Measurements from ENCODE around the gene CSRNP3.

CSRNP3 gene

DNA sequence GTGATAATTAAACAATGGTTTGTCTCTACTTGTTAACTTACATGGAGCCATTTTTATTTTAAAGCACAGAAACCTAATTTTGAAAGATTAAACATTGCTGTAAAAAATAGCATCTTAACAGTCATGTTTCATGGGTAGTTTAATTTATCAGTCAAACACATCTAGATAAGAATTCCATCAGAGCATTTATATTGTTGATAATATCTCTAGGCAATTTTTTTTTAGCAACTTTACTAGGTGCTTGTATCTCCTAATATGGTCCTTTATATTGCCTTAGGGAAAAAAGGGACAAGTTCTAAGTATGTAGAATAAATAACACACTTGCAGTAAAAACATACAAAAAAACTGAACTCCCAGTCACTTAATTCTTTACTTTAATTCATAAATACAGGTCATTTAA, 863 bp downstream of the CSRNP3 start:
- no peaks in the 10 kb centered on the region for H3K27me3 ChIP-seq (ENCODE audit: insufficient read depth, low read length)
- no peaks in the 10 kb centered on the region for H3K36me3 ChIP-seq (ENCODE audit: insufficient read depth, low read length)
- H3K9ac ChIP-seq (ENCODE audit: low read depth, low read length) = peak overlapping the region; percentile 73; the same call in 1 of the 2 replicates
- no peak overlapping the region; the same call in 1 of the 2 replicates for H3K27ac ChIP-seq (ENCODE audit: low read depth, low read length)
- H3K4me1 ChIP-seq (ENCODE audit: insufficient read depth, low read length) = peaks cover 34% of the 10 kb centered on the region
- peak overlapping the region; percentile 81 for H3K4me3 ChIP-seq (ENCODE audit: low read length)
- H3K9me3 ChIP-seq (ENCODE audit: insufficient read depth, low read depth, low read length) = no peaks in the 10 kb centered on the region

DNA sequence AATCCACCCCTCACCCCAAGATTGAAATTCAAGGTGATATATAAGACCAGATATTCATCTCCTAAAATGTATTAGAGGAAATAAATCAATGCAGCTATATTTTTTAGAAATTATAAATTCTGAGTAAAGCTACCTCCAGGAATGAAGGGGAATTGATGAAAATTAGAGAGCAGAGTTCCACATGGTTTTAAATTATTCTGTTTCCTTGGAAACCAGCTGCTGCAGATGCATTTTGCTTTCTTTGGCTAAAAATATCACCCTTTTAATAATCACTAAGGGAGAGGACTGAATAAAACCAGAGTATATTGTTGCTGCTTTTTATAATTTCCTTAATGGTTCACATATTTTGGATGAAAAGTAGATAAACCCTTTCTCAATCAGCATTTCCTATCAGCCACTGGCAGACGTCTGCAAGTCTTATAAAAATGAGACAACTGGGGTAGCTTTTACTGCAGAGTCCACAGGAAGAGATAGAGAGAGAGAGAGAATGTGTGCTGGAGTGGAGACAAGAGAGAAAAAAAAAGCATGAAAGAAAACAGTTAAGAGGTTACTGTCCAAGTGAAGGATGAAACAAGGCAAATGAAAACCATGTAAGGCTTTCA, 2.0 kb downstream of the CSRNP3 start:
- H3K27me3 ChIP-seq (ENCODE audit: insufficient read depth, low read length) = no peaks in the 10 kb centered on the region
- no peaks in the 10 kb centered on the region for H3K36me3 ChIP-seq (ENCODE audit: insufficient read depth, low read length)
- peaks cover 34% of the 10 kb centered on the region for H3K4me1 ChIP-seq (ENCODE audit: insufficient read depth, low read length)
- H3K9ac ChIP-seq (ENCODE audit: low read depth, low read length) = no peak overlapping the region
- 0 out of 2 replicates have a peak overlapping the region, but pooled peaks have one; percentile 4 for H3K4me3 ChIP-seq (ENCODE audit: low read length)
- no peaks in the 10 kb centered on the region for H3K9me3 ChIP-seq (ENCODE audit: insufficient read depth, low read depth, low read length)
- H3K27ac ChIP-seq (ENCODE audit: low read depth, low read length) = no peak overlapping the region
- 39% methylated on average over 1 of the region's 1 CpG for WGBS

DNA sequence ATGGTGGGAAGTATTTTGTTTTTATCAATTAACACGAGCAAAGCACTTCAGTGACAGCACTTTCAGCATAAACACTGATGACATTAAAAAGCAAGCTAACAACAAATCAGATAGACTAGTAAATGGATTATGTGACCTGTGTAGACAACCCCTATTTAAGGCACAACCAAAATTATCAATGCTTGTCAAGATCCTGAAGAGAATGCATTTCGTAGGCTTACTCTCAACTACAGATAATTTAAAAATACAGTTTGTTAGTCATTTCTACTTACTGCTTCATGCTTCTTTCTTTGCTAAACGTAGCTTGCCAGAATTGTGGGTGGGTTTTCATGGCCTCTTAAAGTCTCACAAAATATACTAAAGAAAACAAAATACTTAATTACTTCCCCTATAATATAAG, 3.4 kb downstream of the CSRNP3 start:
- Histone ChIP-seq H3K9ac (ENCODE audit: low read depth, low read length) (no peak overlapping the region), H3K27me3 (ENCODE audit: insufficient read depth, low read length) (no peaks in the 10 kb centered on the region), H3K9me3 (ENCODE audit: insufficient read depth, low read depth, low read length) (no peaks in the 10 kb centered on the region), H3K36me3 (ENCODE audit: insufficient read depth, low read length) (no peaks in the 10 kb centered on the region), H3K4me3 (ENCODE audit: low read length) (no peak overlapping the region), H3K4me1 (ENCODE audit: insufficient read depth, low read length) (peaks cover 34% of the 10 kb centered on the region), H3K27ac (ENCODE audit: low read depth, low read length) (no peak overlapping the region)
- 97% methylated on average over 3 of the region's 3 CpGs for WGBS

DNA sequence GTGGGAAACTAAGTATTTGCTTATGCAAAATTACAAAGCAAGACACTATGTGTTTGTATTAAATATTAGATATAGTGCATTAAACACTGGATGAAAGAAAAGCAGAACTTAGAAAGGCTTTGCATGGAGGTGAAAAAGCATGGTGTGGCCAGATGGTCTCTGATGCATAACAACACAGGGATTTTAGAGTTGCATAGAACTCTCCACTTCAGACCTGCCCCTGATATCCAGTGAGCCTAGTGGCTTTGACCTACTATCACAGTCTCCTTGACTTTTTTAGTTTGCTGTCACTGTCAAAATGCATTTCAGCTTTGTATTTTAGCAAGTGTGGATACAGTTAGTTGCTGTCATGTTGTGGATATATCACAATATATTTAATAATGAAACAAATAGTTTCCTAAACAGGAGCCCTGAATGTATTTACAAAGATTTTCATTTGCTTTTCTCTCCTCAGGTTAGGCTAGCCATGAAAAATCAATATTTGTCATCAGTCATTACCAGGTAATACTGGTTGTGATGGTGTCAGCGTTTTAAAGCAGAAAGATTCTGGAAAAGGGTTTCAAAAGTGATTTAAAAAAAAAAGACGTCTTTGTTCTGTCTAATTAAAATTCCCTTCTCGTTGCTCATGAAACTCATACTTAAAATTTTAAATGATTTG, 5.2 kb downstream of the CSRNP3 start:
- 63% methylated on average over 3 of the region's 3 CpGs for WGBS
- H3K27ac ChIP-seq (ENCODE audit: low read depth, low read length) = no peak overlapping the region
- H3K9me3 ChIP-seq (ENCODE audit: insufficient read depth, low read depth, low read length) = no peaks in the 10 kb centered on the region
- H3K4me1 ChIP-seq (ENCODE audit: insufficient read depth, low read length) = peaks cover 28% of the 10 kb centered on the region
- no peak overlapping the region for H3K4me3 ChIP-seq (ENCODE audit: low read length)
- no peaks in the 10 kb centered on the region for H3K36me3 ChIP-seq (ENCODE audit: insufficient read depth, low read length)
- no peaks in the 10 kb centered on the region for H3K27me3 ChIP-seq (ENCODE audit: insufficient read depth, low read length)
- no peak overlapping the region for H3K9ac ChIP-seq (ENCODE audit: low read depth, low read length)

DNA sequence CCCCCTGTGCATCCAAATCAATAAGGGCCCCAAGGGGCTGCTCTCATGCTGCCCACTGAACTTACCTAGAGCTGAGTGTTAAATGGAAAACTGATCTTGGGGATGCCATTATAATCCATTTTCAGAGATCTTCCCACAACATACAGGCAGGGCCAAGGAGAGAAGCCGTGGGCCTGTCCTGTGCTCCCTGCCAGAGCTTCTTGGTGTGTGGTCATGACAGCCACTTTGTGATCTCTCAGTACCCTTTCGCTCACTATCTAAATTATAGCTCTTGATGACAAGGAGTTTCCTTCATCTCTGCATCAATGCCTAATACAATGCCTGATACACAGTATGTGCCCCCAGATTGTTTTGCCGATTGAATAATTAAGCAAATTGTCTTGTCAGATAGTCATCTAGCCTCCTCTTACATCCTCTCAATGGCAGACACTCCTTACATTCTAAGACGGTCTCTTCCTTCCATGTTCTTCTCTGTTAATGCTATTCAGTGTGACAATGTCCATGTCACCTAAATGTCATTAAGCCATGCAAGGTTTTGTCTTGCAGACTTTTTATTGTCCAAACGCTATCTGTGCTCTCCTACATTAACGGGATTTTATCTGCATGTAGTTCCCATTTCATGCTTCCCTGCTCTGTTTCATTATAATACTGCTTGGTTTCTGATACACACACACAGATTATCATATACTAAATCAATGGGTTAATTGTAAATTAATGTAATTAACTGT, 5.9 kb downstream of the CSRNP3 start:
- Histone ChIP-seq H3K27me3 (ENCODE audit: insufficient read depth, low read length) (no peaks in the 10 kb centered on the region), H3K4me3 (ENCODE audit: low read length) (no peak overlapping the region), H3K4me1 (ENCODE audit: insufficient read depth, low read length) (peaks cover 25% of the 10 kb centered on the region), H3K27ac (ENCODE audit: low read depth, low read length) (no peak overlapping the region), H3K9ac (ENCODE audit: low read depth, low read length) (no peak overlapping the region), H3K9me3 (ENCODE audit: insufficient read depth, low read depth, low read length) (no peaks in the 10 kb centered on the region), H3K36me3 (ENCODE audit: insufficient read depth, low read length) (no peaks in the 10 kb centered on the region)
- WGBS = 91% methylated on average over 6 of the region's 6 CpGs

DNA sequence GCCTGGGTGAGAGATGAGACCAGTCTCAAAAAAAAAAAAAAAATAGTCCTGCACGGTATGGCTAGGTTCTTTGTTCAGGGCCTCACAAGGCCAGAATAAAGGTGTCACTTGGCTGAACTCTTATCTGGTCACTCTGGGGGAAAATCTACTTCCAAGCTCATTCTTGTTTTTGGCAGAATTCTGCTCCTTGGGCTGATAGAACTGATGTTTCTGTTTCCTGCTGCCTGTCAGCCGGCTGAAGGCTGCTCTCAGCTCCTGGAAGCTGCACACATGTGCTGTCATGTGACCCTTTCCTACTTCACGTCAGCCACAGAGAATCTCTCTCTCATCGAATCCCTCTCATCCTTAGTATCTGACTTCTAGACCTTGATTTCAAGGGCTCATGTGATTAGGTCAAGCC, 10.4 kb downstream of the CSRNP3 start:
- no peak overlapping the region for H3K4me3 ChIP-seq (ENCODE audit: low read length)
- H3K4me1 ChIP-seq (ENCODE audit: insufficient read depth, low read length) = peaks cover 4% of the 10 kb centered on the region; the same call in 1 of the 2 replicates
- no peaks in the 10 kb centered on the region for H3K36me3 ChIP-seq (ENCODE audit: insufficient read depth, low read length)
- no peak overlapping the region for H3K9ac ChIP-seq (ENCODE audit: low read depth, low read length)
- peaks cover 5% of the 10 kb centered on the region; the same call in 1 of the 2 replicates for H3K9me3 ChIP-seq (ENCODE audit: insufficient read depth, low read depth, low read length)
- no peak overlapping the region for H3K27ac ChIP-seq (ENCODE audit: low read depth, low read length)
- 83% methylated on average over 4 of the region's 4 CpGs for WGBS
- H3K27me3 ChIP-seq (ENCODE audit: insufficient read depth, low read length) = no peaks in the 10 kb centered on the region

DNA sequence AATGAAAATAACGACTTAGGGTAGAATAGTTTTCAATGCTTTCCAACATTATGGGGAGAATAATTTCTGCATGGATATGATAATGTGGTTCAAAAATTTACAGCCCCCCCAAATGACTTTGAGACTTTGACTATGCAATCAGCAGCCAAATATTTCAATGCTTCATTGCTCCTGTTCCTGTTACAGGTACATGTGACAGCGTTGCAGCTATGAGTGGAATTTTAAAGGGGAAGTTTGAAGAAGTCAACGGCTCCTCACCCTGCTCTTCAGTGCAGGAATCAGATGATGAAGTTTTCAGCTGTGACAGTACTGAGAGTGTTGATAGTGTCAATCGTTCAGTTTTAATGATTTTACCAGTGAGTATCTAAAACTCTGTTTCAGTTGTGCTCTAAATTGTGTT, 25.1 kb downstream of the CSRNP3 start:
- no peak overlapping the region for H3K27ac ChIP-seq (ENCODE audit: low read depth, low read length)
- H3K36me3 ChIP-seq (ENCODE audit: insufficient read depth, low read length) = peaks cover 6% of the 10 kb centered on the region; the same call in 1 of the 2 replicates
- H3K9me3 ChIP-seq (ENCODE audit: insufficient read depth, low read depth, low read length) = no peaks in the 10 kb centered on the region
- WGBS = 95% methylated on average over 4 of the region's 4 CpGs
- H3K9ac ChIP-seq (ENCODE audit: low read depth, low read length) = no peak overlapping the region
- no peaks in the 10 kb centered on the region for H3K4me1 ChIP-seq (ENCODE audit: insufficient read depth, low read length)
- no peak overlapping the region for H3K4me3 ChIP-seq (ENCODE audit: low read length)
- no peaks in the 10 kb centered on the region for H3K27me3 ChIP-seq (ENCODE audit: insufficient read depth, low read length)

DNA sequence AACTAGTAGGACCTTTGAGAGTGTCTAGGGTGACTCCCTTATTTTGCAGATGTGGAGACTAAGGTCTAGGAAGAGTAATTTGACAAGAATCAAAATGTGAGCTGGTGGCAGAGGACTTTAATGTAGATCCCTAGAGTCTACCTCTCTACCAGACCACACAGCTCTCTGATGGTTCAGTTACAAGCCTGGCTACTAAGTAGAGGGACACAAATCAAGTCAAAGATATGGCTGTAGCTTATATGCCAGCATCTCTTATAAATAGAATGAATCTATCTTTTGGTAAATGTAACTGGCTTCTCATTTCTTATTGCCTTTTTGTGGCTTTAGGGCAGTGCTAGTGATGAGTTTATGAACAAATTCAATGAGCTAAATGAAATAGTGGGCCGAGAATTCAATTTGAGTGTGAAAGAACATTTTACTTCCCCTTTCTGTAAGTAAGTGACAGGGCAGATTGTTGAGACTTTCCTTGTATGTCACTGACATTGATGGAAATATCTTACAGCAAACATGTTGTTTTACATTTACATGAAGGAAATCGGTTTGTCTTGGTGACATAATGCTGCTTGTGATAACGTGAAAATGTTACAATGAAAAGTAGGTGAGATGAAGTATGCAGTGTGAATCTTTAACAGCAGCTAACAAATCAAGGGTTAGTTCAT, 28.3 kb downstream of the CSRNP3 start:
- Histone ChIP-seq H3K4me3 (ENCODE audit: low read length) (no peak overlapping the region), H3K9me3 (ENCODE audit: insufficient read depth, low read depth, low read length) (no peaks in the 10 kb centered on the region), H3K27ac (ENCODE audit: low read depth, low read length) (no peak overlapping the region), H3K9ac (ENCODE audit: low read depth, low read length) (no peak overlapping the region), H3K27me3 (ENCODE audit: insufficient read depth, low read length) (no peaks in the 10 kb centered on the region), H3K4me1 (ENCODE audit: insufficient read depth, low read length) (no peaks in the 10 kb centered on the region), H3K36me3 (ENCODE audit: insufficient read depth, low read length) (peaks cover 6% of the 10 kb centered on the region; the same call in 1 of the 2 replicates)
- WGBS = 96% methylated on average over 3 of the region's 3 CpGs

DNA sequence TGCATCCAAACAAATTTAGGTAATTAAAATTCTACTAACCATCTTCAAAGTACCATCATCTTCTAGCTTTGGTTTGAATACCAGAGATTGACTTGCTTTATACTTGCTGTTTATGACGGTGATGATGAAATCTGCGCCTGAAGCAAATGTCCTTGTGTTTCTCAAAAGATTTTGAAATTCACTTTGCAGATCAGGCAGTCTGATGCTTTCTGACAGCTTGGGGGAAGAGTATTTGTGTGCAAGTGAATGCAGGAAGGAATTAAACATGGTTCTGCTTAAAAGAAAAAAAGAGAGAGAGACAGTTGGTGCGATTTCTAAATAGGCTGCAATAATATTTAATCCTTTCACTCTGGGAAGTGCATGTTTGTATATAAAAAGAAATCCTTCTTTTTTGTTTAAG, 29.6 kb downstream of the CSRNP3 start:
- Histone ChIP-seq H3K9me3 (ENCODE audit: insufficient read depth, low read depth, low read length) (no peaks in the 10 kb centered on the region), H3K4me1 (ENCODE audit: insufficient read depth, low read length) (no peaks in the 10 kb centered on the region), H3K27me3 (ENCODE audit: insufficient read depth, low read length) (no peaks in the 10 kb centered on the region), H3K4me3 (ENCODE audit: low read length) (no peak overlapping the region), H3K36me3 (ENCODE audit: insufficient read depth, low read length) (peaks cover 6% of the 10 kb centered on the region; the same call in 1 of the 2 replicates), H3K27ac (ENCODE audit: low read depth, low read length) (no peak overlapping the region), H3K9ac (ENCODE audit: low read depth, low read length) (no peak overlapping the region)
- 96% methylated on average over 2 of the region's 3 CpGs for WGBS

DNA sequence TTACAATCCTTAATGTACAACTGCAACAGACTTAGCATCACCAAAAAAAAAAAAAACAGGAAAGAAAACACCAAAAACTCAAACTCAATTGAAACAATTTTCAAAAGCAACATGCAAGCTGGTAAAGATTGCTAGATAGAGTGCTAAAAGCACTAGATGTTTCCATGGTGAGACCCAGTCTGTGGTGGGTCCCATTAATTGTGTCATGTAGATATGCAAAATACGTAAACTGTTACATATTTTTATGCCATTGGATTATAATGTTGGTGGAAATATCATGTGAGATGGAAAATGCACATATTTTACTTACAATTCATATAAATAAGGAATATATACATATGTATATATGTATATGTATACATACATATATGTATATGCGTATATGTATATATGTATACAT, 30.5 kb downstream of the CSRNP3 start:
- Histone ChIP-seq H3K4me3 (ENCODE audit: low read length) (no peak overlapping the region), H3K9me3 (ENCODE audit: insufficient read depth, low read depth, low read length) (no peaks in the 10 kb centered on the region), H3K4me1 (ENCODE audit: insufficient read depth, low read length) (no peaks in the 10 kb centered on the region), H3K27me3 (ENCODE audit: insufficient read depth, low read length) (no peaks in the 10 kb centered on the region), H3K27ac (ENCODE audit: low read depth, low read length) (no peak overlapping the region), H3K9ac (ENCODE audit: low read depth, low read length) (no peak overlapping the region), H3K36me3 (ENCODE audit: insufficient read depth, low read length) (peaks cover 6% of the 10 kb centered on the region; the same call in 1 of the 2 replicates)
- WGBS = no CpG with 5 or more reads among the region's 2 CpGs

DNA sequence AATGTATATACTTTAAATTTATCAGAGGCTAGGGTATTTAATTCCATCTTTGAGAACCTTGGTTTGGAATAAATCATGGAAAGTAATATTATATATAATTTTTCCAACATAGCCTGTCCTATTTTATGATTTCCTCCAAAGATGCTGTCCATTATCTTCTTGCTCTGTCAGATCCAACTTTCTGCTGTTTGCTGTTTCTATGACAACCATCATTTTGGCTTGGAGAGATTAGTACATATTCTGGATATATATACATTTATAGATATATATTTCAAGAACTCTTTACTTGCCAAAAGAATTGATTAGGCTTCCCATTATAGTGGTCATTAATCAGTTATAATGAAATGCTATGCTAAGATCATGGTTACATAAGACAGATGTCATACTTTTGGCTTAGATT, 31.3 kb downstream of the CSRNP3 start:
- no peak overlapping the region for H3K27ac ChIP-seq (ENCODE audit: low read depth, low read length)
- H3K4me1 ChIP-seq (ENCODE audit: insufficient read depth, low read length) = no peaks in the 10 kb centered on the region
- H3K9ac ChIP-seq (ENCODE audit: low read depth, low read length) = no peak overlapping the region
- no peaks in the 10 kb centered on the region for H3K27me3 ChIP-seq (ENCODE audit: insufficient read depth, low read length)
- H3K4me3 ChIP-seq (ENCODE audit: low read length) = no peak overlapping the region
- no peaks in the 10 kb centered on the region for H3K9me3 ChIP-seq (ENCODE audit: insufficient read depth, low read depth, low read length)
- 0 out of 2 replicates have a peak, but pooled peaks cover under 1% of the 10 kb centered on the region for H3K36me3 ChIP-seq (ENCODE audit: insufficient read depth, low read length)
